ENCODE results near the gene UCN.

GRCh38 chr2:27298391-27299080, 9.7 kb downstream of the UCN start:
- no peak for TF ChIP-seq CTCF (conservative IDR thresholded peaks at IDR 0.05 in 1 of 2, IDR thresholded peaks at IDR 0.05 in 1 of 2; ENCODE audit: extremely low read depth in 1 of 2, insufficient read depth in 1 of 2, low read depth in 1 of 2, low read length in 2 of 2)
- no peak for TF ChIP-seq EZH2 (IDR thresholded peaks at IDR 0.05; ENCODE audit: borderline replicate concordance, low read length)
